ENCODE results near the gene APOA5.

The APOA5 gene, protein sequence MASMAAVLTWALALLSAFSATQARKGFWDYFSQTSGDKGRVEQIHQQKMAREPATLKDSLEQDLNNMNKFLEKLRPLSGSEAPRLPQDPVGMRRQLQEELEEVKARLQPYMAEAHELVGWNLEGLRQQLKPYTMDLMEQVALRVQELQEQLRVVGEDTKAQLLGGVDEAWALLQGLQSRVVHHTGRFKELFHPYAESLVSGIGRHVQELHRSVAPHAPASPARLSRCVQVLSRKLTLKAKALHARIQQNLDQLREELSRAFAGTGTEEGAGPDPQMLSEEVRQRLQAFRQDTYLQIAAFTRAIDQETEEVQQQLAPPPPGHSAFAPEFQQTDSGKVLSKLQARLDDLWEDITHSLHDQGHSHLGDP

DNA sequence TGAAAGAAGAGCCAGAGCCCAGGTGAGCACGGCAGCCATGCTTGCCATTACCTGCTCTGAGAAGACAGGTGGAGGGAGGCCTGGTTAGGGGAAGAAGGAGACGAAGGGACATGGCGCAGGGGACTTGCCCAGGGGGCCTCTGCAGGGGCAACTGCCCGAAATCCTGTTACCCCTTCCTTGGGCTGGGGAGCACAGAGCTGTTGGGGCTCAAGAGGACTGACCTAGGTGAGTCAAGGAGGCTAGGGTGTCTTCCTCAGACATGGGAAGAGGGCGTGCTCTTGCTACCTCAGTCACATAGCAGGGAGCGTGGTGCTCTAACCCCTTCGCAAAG is at the start of gene APOA5:
Gene APOA5, minus strand, starts transcription at position 67 of the 331 bp plus-strand sequence. Its CDS starts 19 bp downstream, at position 48.
- no peak for DNase-seq (ENCODE audit: low read depth)
- H3K4me3 ChIP-seq (ENCODE audit: control insufficient read depth, low read depth, low read length): peak within 1 kb of the TSS; percentile 13
- TF ChIP-seq, protein P1, sequence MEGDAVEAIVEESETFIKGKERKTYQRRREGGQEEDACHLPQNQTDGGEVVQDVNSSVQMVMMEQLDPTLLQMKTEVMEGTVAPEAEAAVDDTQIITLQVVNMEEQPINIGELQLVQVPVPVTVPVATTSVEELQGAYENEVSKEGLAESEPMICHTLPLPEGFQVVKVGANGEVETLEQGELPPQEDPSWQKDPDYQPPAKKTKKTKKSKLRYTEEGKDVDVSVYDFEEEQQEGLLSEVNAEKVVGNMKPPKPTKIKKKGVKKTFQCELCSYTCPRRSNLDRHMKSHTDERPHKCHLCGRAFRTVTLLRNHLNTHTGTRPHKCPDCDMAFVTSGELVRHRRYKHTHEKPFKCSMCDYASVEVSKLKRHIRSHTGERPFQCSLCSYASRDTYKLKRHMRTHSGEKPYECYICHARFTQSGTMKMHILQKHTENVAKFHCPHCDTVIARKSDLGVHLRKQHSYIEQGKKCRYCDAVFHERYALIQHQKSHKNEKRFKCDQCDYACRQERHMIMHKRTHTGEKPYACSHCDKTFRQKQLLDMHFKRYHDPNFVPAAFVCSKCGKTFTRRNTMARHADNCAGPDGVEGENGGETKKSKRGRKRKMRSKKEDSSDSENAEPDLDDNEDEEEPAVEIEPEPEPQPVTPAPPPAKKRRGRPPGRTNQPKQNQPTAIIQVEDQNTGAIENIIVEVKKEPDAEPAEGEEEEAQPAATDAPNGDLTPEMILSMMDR (conservative IDR thresholded peaks at IDR 0.05; ENCODE audit: control insufficient read depth, insufficient read depth, low read depth, low read length): no peak

- DNase-seq (ENCODE audit: low read depth): no peak
- TF ChIP-seq, protein P1 (conservative IDR thresholded peaks at IDR 0.05; ENCODE audit: control insufficient read depth, insufficient read depth, low read depth, low read length): no peak
- H3K4me3 ChIP-seq (ENCODE audit: control insufficient read depth, low read depth, low read length): no peak overlapping the region
Measured at GRCh38 chr11:116840746-116841296, 49.1 kb upstream of the APOA5 start.

DNA sequence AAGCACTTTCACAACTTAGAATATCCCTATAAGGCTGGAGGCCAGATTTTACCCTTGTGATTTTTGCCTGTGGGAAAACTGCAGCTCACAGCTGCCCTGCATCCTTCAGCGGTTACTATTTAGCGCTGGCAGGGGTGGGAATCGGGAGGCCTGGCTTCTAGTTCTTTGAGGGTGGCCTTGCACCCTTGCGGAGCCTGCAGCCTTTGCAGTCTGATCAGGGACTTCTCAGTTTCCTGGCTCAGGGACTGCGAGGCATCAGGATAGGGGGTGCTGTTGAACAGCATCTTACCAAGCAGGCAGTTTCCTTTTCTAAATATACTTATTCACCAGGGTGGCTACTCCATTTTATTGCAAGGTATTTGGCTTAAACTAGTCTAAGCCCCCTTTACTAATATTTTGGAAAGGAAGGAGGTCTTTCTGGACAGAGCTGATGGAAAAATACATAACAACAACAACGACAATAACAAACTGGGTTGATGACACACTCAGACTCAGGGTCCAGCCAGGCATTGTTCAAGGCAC is 48.6 kb upstream of the APOA5 start:
- TF ChIP-seq, protein P1 (conservative IDR thresholded peaks at IDR 0.05; ENCODE audit: control insufficient read depth, insufficient read depth, low read depth, low read length): peak; percentile 25
- DNase-seq (ENCODE audit: low read depth): peak; percentile 29
- H3K4me3 ChIP-seq (ENCODE audit: control insufficient read depth, low read depth, low read length): no peak overlapping the region

GRCh38 chr11:116838321-116839084 is 46.8 kb upstream of the APOA5 start:
- TF ChIP-seq, protein P1 (conservative IDR thresholded peaks at IDR 0.05; ENCODE audit: control insufficient read depth, insufficient read depth, low read depth, low read length): no peak
- no peak overlapping the region for H3K4me3 ChIP-seq (ENCODE audit: control insufficient read depth, low read depth, low read length)
- DNase-seq (ENCODE audit: low read depth): no peak

- TF ChIP-seq, protein P1 (conservative IDR thresholded peaks at IDR 0.05; ENCODE audit: control insufficient read depth, insufficient read depth, low read depth, low read length): no peak
- DNase-seq (ENCODE audit: low read depth): no peak
- no peak within 1 kb of the TSS for H3K4me3 ChIP-seq (ENCODE audit: control insufficient read depth, low read depth, low read length)
Measured at GRCh38 chr11:116837231-116838091, 45.8 kb upstream of the APOA5 start, which contains the start of gene APOA1. Gene APOA1, minus strand, starts transcription at chr11:116837622. Its CDS starts 235 bp downstream, at chr11:116837387.

DNA sequence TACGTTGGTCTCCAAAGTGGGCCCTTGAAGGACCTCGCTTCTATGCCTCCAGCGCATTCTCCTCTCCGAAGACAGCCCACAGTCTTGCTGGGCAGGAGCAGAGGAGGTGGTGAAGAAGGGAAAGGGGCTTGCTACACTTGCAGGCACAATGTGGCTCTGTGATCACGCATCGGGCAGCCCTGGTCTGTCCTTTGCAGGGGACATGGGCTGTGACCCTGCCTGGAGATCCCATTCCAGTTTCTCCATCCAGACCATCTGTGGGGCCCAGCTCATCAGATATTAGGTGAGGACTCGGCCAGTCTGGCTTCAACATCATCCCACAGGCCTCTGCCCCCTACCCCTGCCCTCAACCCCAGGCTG is 44.9 kb upstream of the APOA5 start:
- no peak overlapping the region for H3K4me3 ChIP-seq (ENCODE audit: control insufficient read depth, low read depth, low read length)
- no peak for DNase-seq (ENCODE audit: low read depth)
- TF ChIP-seq, protein P1 (conservative IDR thresholded peaks at IDR 0.05; ENCODE audit: control insufficient read depth, insufficient read depth, low read depth, low read length): no peak
